Effector CD8-positive, alpha-beta T cell (primary cell): ENCODE data around the gene CHSY1.

ENCODE experiments used
- DNase-seq: peaks from one replicate; lab custom pipeline; 2025; lab: John Stamatoyannopoulos, UW

CHSY1 gene

DNA sequence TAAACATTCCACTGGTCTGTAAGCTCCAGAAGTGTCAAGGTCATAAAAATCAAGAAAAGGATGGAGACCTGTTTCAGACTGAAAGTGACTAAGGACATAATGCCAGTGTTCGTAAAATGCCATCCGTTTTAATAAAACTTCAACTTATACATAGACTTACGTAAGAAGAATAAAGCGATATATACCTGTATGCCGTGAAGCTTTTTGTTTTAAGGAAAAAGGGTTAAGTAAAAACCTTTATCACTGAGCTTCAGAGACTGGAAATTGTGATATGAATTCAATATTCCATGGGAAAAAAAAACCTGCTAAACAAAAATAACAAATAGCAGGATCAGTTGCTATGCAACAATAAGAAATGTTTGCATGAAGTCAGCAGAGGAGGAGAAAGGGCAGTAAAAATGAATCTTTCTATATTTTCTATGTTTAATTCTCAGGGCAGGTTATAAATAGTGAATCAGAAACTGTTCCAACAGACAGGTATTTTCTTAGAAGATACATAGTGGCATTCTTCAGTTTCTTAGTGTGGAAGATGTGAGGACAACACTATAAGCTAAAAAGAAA is 42.5 kb downstream of the CHSY1 start:
- no peak for DNase-seq

DNA sequence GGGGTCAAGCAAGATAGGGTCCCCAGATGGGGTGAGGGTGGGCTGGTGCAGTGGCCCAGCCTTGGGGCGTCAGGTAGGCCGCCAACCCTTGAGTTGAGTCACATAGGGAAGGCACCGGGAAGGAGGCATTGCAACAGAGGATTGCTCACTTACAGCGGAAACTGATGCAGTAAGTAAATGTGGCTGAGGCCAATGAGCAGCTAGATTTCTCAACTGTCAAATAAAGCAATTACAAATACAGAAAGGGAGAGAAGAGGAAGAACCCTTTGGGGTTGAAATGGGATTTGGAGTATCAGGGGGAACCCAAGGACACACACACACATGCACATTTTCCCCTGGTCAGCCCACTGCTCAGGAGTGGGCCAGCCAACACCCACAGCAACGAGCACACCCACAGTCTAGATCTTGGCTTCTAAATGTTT is 44.0 kb downstream of the CHSY1 start:
- DNase-seq = no peak

DNA sequence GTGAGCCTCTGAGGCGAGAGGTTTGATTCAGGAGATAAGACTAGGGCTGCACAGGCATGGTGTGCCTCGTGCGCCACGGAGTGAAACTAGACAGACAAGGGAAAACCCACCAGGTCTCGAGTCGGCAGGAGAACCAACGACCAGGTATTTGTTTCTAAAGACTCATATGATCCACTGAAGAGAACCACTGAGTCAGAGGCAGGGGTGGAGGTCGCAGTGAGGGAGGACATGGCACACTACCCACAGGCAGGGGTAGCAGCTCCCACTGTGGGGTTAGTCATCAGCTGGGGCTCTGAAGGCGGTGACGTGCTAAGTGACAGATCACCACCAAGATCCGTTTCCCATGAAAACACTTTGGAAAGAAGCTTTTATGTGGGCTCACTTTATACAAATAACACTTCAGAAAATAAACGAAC is 45.7 kb downstream of the CHSY1 start:
- no peak for DNase-seq

DNA sequence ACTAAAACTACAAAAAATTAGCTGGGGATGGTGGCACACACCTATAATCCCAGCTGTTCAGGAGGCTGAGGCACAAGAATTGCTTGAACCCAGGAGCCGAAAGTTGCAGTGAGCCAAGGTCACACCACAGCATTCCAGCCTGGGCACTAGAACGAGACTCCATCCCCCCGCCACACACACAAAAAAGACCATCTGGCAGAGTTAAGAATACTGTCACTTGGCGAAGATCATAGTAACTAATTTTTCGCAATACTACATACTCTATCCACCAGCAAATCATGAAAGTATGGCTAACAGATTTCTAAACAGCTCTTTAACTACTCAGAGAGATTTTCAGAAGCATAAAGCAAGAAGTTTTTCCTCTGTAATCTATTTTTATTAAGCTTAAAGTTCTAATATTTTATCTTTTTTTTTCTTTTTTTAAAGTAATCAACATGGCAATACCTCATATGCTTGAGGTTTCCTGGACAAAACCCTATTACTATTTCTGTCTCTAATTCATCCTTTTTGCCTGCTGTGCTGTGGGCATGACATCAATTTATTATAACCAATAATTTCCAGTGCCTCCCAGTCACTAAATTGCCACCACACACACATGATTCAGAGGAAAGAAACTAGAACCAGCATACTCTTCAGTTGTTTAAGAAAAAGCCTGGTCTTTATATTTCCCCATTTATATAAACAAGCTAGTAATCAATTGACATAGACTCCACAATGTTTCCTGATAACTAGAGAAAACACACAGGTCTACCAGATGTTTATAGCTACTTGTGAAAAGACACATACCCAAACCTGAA is 46.9 kb downstream of the CHSY1 start:
- DNase-seq = no peak

DNA sequence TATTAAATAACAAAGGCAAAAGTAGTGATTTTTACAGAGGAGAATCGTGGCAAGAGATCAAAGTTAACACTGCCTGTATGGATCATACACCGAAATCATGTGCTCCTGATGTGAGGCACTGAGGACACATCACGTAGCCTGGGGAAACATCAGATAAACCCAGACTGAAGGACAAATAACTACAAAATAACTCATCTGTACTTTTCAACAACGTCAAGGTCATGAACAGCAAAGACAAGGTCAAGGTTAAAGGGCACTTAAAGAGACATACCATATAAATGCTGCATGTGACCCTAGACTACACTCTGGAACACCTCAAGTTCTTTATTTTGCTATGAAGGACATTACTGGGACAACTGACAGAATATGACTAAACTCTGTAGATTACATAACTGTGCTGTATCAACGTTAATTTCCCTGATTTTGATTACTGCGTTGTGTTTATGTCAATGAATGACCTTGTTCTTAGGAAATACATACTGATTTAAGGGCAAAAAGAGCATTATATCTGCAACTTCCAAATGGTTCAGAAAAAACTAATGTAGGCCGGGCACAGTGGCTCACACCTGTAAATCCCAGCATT is 48.1 kb downstream of the CHSY1 start:
- no peak for DNase-seq

DNA sequence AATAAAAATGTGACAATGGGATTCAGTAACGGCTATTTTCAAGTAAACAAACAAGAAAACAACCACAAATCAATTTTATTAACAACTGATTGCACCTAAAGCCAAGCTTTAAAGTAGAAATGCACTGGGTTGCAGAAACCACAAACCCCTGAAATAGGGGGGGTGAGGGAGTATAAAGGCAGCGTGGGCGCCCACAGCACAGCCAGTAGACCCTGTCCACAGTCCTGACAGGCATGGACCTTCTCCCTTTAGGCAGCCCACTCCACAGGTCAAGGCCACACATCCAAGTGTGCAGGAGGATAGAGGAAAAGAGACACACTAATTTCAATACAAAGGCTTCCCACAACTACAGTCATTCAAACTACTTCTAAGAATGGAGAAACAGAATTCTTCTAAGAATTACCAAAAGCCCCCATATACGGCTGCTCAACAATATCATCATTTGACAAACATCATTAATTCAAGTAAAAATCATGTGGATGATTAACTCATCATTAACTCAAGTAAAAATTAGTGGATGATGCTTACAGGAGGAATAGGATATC is 48.7 kb downstream of the CHSY1 start:
- DNase-seq = no peak

DNA sequence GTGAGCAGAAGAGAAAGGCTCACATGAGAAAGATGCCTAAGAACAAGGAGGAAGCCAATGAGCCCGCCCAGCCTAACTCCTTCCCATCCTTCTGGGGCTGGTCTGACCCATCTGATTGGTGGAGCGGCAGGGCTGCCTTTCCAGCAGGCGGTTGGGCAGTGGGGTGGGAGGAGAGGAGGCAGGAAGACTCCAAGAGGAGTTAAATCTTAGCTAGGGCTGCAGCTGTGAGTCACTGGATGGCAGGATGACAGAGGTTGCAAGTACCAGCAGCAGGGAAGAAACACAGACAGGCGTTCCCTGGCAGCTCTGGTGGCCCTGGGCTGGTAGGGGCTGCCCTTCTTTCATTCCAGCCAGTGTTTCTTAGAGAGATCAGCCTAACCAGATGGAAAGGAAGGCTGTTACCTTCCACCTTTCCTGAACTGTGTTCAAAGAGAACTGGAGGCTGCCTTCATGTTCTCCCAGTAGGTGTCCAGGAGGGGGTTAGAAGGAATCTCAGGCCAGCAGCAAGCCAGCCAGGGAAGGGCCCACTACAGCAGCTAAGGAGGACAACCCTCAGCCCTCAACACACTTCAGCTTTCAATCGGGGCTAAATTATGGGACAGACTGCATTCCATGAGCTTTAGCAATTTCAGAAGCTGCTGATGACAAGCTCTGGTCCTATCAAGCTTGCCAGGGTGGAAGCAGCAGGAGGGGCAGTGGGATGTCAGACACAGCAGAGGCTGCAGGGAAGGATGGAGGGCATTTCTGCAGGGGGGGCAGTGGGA is 50.3 kb downstream of the CHSY1 start:
- DNase-seq = no peak

DNA sequence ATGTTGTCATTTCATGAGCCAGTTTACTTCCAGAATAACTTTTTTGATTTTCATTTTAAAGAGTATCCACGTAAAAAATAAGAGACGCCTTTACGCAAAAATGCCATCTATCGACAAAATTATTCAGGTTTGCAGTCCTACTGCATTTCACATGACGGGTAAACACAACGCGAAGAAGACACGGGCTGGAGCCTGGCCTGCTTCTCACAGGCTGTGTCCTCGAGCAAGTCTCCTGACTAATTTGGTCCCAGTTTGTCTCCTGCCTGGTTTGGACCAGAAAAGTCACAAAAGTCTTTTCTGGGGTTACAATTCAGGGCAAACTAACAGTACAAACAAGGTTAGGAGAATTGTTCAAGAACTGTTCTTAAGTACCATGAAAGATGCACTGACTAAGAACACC is 51.7 kb downstream of the CHSY1 start:
- DNase-seq = no peak

DNA sequence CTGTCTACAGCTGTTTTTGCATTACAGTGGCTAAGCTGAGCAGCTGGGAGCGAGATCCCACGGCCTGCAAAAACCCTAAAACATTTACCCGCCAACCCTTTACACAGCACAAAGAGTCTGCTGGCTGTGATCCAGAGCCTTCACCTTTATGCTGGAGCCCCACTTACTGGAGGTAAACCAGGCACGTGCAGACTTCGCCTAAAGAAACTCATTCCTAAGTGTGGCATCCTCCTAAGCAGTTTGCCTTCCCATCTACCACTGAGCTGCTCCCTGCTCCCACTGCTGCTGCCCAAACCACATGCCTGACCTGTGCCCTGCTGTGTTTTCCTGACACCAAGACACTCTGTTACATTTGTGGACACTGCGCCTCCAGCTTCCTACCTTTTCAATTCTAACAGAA is 53.0 kb downstream of the CHSY1 start:
- no peak for DNase-seq

DNA sequence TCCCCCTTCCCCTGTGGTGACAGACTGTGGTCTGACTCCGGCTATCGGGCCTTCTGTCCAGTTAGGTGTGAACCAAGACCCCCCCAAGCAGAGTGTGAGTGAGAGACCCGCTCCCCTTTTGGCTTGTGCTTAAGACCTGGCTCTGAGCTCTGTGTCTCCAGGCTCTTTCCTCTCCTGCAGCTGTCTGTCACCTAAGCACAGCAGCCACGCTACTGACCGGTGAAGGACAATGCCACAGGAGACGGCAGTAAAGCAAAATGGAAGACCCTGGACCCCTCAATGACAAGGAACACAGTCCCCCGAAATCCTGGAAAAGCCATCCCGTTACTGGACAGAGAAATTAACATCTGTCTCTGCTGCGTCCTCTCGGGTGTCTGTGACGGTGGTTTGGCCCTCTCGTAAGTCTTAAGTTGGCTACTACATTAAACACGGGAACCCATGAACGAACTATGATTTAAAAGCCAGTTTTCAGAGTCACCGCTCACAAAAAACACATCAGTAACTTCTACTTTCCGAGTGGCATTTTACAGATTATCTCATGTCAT is 53.7 kb downstream of the CHSY1 start:
- no peak for DNase-seq

DNA sequence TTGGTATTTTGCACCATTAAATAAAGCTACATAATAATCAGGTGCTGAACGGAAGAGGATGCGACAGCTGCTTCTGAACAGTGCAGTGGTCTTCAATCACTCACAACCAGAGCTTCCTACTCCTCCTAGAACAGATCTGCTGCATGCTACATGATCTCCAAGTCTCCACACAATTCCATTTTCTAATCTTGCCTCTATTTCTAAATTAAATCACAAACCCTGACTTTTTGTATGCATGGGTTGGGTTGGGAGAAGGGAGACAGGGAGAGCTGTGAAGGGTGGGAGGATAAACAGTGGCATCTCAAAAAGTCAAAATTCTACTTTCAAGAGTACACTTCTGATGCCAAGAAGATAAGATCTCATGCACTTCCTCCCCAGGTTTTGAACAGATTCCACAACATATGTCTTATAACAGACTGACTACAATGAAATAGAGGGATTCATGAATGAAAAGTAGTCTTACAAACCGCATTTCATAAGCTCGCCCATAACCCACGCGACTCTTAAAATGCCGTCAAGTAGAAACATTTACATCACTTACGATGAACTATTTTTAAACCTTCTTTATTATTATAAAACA is 57.2 kb downstream of the CHSY1 start:
- DNase-seq = no peak

DNA sequence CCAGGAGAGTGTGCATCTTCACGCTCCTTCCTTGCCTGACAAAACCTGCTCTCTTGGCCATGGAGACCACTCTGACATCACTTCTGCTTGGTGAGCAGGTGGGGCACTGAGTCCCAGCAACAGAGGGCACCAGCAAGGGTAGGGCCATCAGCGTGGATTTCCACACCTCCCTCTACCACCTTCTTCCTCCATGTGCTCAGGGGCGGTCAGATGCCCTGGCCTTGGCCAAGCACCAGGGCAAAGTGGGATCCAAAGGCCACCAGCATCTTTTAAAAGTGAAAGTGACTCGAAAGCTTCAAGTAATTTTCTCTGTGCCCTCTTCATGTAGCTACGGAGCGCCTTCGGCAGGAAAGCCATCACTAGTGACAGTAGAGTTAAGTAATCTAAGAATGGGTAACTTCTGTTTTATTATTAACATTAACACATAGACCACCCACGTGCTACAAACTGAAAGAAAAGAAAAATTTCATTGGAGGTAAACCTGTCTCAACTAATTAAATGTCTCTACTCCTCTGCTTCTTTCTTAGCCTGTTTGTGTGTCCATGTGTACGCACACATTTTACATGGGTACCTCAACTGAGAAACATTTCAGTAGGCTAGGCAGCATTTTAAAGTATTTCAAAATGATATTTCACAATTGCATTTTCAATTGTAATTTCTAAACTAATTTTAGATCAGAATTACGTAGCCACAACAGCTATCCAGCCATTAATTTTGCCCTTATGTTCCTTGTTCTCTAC is 57.9 kb downstream of the CHSY1 start:
- no peak for DNase-seq

DNA sequence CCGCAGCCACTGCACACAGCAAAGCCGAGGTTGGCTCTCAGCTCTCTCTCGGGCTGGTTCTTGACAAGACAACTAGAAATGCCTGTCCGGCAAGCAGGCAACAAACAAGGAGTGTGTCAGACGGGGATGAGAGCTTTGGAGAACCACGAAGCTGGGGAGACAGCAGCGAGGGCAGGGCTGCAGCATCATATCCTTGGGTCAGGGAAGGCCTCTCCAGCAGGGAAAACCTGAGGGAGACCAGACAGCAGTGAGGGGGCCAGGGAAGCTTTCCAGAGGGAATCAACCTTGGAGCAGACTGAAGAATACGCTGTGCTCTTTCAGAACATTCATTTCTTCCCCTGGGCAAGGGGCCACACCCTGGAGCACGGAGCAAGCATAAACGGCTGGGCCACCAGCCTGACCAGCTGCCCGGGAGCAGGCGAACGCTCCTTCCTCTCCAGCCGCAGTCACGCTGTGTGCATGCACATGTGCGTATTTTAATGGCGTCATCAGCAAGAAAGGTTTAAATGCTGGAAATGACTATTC is 58.7 kb downstream of the CHSY1 start:
- DNase-seq = no peak

DNA sequence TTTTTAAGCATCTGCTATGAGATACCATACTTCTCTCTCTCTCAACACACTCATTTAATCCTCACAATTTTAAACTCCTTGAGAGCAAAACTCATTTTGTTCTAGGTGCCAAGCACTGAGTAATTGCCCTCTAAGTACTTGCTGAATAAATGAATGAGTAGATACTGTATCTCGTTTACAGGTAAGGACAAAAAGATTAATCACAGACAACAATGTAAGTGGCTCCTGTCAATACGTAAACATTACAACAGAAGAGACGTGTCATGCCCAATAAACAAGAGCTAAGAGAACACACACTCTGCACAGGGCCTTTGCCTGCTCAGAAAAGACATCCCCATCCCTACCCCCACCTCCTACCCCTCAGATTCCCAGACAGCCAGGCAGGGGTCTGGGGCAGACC is 59.8 kb downstream of the CHSY1 start:
- DNase-seq = no peak

DNA sequence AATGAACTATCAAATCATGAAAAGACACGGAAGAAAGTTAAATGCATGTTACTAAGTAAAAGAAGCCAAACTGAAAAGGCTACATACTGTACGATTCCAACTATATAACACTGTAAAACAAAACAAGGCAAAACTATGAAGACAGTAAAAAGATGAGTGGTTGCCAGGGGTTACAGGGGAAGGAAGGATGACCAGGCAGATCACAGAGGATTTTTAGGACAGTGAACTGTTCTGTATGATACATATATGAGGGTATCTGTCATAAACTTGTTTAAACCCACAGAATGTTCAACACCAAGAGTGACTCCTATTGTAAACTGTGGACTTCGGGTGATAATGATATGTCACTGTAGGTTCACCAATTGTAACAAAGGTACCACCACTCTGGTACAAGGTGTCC is 60.6 kb downstream of the CHSY1 start:
- DNase-seq = no peak

DNA sequence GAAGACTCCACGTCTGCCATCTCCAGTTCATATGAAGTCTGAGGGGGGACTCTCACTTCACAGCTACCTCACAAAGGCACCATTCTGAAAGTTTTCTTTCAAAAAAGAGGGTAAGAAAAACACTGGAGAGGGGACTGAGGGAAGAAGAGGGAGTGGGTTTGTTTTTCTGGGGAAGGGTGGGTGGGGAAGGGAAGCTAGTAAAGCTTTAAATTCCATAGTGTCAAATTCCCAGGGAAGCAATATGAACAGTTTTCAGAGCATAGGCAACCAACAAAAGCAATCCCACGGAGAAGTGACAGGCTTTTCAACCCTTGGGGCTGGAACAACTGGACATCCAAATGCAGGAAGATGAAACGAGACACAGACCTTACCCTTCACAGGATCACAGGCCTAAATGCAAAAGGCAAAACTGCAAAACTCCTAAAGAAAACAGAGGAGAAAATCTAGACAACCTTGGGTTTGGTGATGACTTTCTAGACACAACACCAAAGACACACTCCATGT is 61.7 kb downstream of the CHSY1 start:
- DNase-seq = no peak

DNA sequence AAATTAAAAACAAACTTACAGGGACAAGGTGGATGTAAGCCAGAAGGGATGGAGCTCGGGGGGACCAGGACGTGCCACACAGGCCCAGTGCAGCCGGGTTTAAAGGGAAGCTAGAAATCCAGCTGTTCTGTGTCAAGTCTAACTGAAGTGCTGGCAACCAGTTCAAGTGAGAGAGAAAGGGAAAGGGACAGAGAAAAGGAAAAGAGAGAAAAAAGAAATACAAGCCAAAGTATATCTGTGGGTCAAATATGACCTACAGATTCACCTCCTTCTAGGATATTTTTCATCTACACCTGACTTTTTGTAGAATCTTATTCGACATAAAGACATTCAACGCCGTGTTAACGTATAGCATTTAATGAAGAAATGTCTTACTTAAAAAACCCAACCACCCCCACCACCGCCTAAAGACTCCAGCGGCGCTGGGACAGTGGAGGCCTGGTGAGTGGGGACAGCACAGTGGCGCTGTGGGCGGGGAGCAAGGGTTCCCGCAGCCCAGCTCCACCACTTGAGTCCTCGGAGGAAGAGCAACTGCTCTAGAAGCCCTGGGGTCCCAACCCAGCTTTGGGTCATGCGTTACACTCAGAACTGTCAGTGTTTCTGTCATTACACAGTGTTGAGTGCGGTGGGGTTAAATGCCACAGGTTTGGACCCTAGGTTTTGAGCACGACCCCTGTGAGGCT is 62.3 kb downstream of the CHSY1 start:
- DNase-seq = no peak

DNA sequence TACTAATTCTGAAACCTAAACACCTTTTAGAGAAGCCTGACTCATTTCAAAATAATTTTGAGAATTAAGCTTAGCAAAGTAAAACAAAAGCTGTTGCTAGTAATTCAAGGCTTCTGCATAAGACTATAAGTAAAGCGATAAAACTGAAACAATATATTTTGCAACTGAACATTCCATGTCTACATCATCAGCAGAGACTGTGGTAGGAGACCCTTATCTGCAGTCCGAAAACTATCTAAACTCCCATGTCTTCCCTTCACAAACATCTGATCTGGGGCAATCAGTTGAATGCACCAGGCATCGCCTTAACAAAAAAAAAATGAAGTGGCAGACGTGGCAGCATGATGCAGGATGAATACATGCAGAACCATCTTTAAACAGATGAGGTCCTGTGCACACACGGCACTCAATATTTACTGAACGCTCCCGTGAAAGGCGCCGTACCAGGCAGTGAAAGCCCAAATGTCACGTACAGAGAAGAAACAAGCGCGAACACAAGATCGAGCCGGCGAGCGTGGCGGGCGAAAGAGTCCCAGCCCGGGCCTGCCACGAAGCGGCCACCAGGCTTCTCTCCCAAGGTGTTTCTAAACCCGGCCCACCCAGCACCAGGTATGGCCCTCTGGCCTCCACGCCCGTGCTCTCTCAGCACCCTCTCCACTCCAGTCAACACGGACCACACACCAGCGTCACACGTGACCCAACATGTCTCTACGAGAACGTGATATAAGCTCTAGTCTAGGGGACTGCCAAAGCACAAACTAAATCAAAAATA is 63.0 kb downstream of the CHSY1 start:
- DNase-seq = no peak
